Endodermal cell (in vitro differentiated cells): Measurements from ENCODE around the gene CYP27B1. TPM values are rescaled to one million over a fixed set of nuclear protein-coding genes. Genes with fewer than 3 reads are reported as not detected.

ENCODE experiments used
- DNase-seq: peaks from one replicate; pipeline ENCODE4 v3.0.0-alpha.2; 2017
- H3K27ac ChIP-seq: 2 replicates; pipeline ENCODE4 v1.5.1; 2013; ENCODE audit warnings: mild to moderate bottlenecking, low read depth, low read length, moderate library complexity
- H3K27me3 ChIP-seq: 2 replicates; pipeline ENCODE4 v1.6.1; 2013; ENCODE audit warnings: mild to moderate bottlenecking, low read length, moderate library complexity; ENCODE audit not compliant: insufficient read depth, control insufficient read depth, poor library complexity, severe bottlenecking
- H3K36me3 ChIP-seq: 2 replicates; pipeline ENCODE4 v1.7.0; 2013; ENCODE audit warnings: mild to moderate bottlenecking, low read length, moderate library complexity; ENCODE audit not compliant: control insufficient read depth, insufficient read depth
- H3K4me1 ChIP-seq: one replicate; pipeline ENCODE4 v1.7.0; 2013; ENCODE audit warnings: low read length; ENCODE audit not compliant: control insufficient read depth, insufficient read depth
- H3K4me3 ChIP-seq: 2 replicates; pipeline ENCODE4 v1.5.1; 2013; ENCODE audit warnings: mild to moderate bottlenecking, low read length, moderate library complexity
- H3K9ac ChIP-seq: 2 replicates; pipeline ENCODE4 v1.6.1; 2013; ENCODE audit warnings: mild to moderate bottlenecking, low read length, moderate library complexity; ENCODE audit not compliant: poor library complexity, severe bottlenecking; ENCODE audit errors: extremely low read depth
- H3K9me3 ChIP-seq: 2 replicates; pipeline ENCODE4 v1.6.1; 2013; ENCODE audit warnings: mild to moderate bottlenecking, low read length, moderate library complexity; ENCODE audit not compliant: control insufficient read depth
- H3K27ac Mint-ChIP-seq: 2 replicates; pipeline ENCODE4 v1.8.0; 2020; ENCODE audit warnings: mixed read lengths
- H3K27me3 Mint-ChIP-seq: 2 replicates; pipeline ENCODE4 v1.8.0; 2021; ENCODE audit warnings: mild to moderate bottlenecking, mixed read lengths; ENCODE audit not compliant: insufficient read depth
- H3K36me3 Mint-ChIP-seq: 2 replicates; pipeline ENCODE4 v1.8.0; 2020; ENCODE audit warnings: low read depth, mixed read lengths
- H3K4me1 Mint-ChIP-seq: 2 replicates; pipeline ENCODE4 v1.8.0; 2020; ENCODE audit warnings: mixed read lengths
- H3K4me3 Mint-ChIP-seq: 2 replicates; pipeline ENCODE4 v1.8.0; 2020; ENCODE audit warnings: mild to moderate bottlenecking, moderate library complexity, mixed read lengths
- H3K9me3 Mint-ChIP-seq: 2 replicates; pipeline ENCODE4 v1.8.0; 2020; ENCODE audit warnings: mild to moderate bottlenecking, mixed read lengths
- WGBS, 2 experiments: methylation state at CpG; one replicate each; pipeline versions ENCODE4 v1.1.5 to v1.1.7; 2013; ENCODE audit warnings: missing lambda C conversion rate in 2 of 2, mixed read lengths in 1 of 2; ENCODE audit not compliant: insufficient coverage in 1 of 2, insufficient read length in 1 of 2; 5-methylcytosine and 5-hydroxymethylcytosine counted together
- total RNA-seq, 2 donors: library from RNA; stranded (reverse); fragmentation: NEBNext Ultra II Directional in 1 of 2; extraction: Animal tissue kit (Norgen Biotek cat#: 25700) in 1 of 2; gene quantifications; 2 replicates in 1 of 2; 3 replicates in 1 of 2; pipeline ENCODE4 v1.2.1, GENCODE V29; 2021
- TF ChIP-seq, protein P1 (sequence below): fragments of 200-600 bp; sonication (generic); conservative IDR thresholded peaks from 2 replicates; pipeline ENCODE4 v1.5.0; 2021; ENCODE audit warnings: antibody characterized with exemption, mild to moderate bottlenecking

Gene CYP27B1
- total RNA-seq, 2 donors from 2014 or later: 2.4 to 3.1 TPM

- Mint-ChIP-seq H3K27me3 (no peaks in the 10 kb centered on the region), H3K9me3 (no peaks in the 10 kb centered on the region), H3K4me1 (no peaks in the 10 kb centered on the region), H3K4me3 (no peak overlapping the region), H3K36me3 (peaks cover 62% of the 10 kb centered on the region), H3K27ac (no peak overlapping the region)
- Histone ChIP-seq H3K4me3 (no peak overlapping the region), H3K27me3 (no peaks in the 10 kb centered on the region), H3K36me3 (peaks cover 74% of the 10 kb centered on the region), H3K4me1 (no peaks in the 10 kb centered on the region), H3K27ac (no peak overlapping the region), H3K9ac (no peak overlapping the region), H3K9me3 (no peaks in the 10 kb centered on the region)
- WGBS, 2 experiments: 82 to 100% methylated on average over 1 of the region's 1 CpG
- no peak for DNase-seq
- TF ChIP-seq, protein P1, sequence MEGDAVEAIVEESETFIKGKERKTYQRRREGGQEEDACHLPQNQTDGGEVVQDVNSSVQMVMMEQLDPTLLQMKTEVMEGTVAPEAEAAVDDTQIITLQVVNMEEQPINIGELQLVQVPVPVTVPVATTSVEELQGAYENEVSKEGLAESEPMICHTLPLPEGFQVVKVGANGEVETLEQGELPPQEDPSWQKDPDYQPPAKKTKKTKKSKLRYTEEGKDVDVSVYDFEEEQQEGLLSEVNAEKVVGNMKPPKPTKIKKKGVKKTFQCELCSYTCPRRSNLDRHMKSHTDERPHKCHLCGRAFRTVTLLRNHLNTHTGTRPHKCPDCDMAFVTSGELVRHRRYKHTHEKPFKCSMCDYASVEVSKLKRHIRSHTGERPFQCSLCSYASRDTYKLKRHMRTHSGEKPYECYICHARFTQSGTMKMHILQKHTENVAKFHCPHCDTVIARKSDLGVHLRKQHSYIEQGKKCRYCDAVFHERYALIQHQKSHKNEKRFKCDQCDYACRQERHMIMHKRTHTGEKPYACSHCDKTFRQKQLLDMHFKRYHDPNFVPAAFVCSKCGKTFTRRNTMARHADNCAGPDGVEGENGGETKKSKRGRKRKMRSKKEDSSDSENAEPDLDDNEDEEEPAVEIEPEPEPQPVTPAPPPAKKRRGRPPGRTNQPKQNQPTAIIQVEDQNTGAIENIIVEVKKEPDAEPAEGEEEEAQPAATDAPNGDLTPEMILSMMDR: no peak
These were observed 27.0 kb upstream of the CYP27B1 start for GRCh38 chr12:57793920-57794319.

- H3K36me3 ChIP-seq: peaks cover 42% of the 10 kb centered on the region
- peaks cover 31% of the 10 kb centered on the region for H3K36me3 Mint-ChIP-seq
- no peak overlapping the region for H3K27ac ChIP-seq
- H3K9ac ChIP-seq: no peak overlapping the region
- H3K4me1 Mint-ChIP-seq: peaks cover 4% of the 10 kb centered on the region
- no peaks in the 10 kb centered on the region for H3K4me1 ChIP-seq
- H3K27me3 Mint-ChIP-seq: no peaks in the 10 kb centered on the region
- H3K27ac Mint-ChIP-seq: no peak overlapping the region
- TF ChIP-seq, protein P1: no peak
- no peak for DNase-seq
- H3K9me3 ChIP-seq: no peaks in the 10 kb centered on the region
- WGBS, 2 experiments: 94 to 100% methylated on average over 4 to 11 of the region's 11 CpGs
- H3K27me3 ChIP-seq: no peaks in the 10 kb centered on the region
- no peaks in the 10 kb centered on the region for H3K9me3 Mint-ChIP-seq
- no peak overlapping the region for H3K4me3 ChIP-seq
- H3K4me3 Mint-ChIP-seq: peak overlapping the region; percentile 100
These were observed 17.0 kb upstream of the CYP27B1 start for GRCh38 chr12:57783861-57784260.

DNA sequence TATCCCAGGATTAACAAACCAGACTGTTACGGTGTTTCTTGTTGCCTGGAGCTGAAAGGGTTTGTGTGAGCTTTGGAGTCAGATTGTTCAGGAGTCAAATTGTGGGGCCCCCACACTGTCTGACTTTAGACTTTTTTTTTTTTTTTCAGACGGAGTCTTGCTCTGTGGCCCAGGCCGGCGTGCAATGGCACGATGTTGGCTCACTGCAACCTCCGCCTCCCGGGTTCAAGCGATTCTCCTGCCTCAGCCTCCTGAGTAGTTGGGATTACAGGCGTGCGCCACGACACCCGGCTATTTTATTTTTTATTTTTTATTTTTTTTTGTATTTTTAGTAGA is 16.6 kb upstream of the CYP27B1 start:
- H3K27ac ChIP-seq: no peak overlapping the region

More for the DNA sequence above, 16.6 kb upstream of the CYP27B1 start:
- Mint-ChIP-seq H3K9me3 (no peaks in the 10 kb centered on the region), H3K4me3 (peak overlapping the region; percentile 100), H3K36me3 (peaks cover 27% of the 10 kb centered on the region), H3K27me3 (no peaks in the 10 kb centered on the region), H3K4me1 (peaks cover 4% of the 10 kb centered on the region), H3K27ac (peak overlapping the region; percentile 94)
- peaks cover 38% of the 10 kb centered on the region for H3K36me3 ChIP-seq
- no peaks in the 10 kb centered on the region for H3K9me3 ChIP-seq
- no peaks in the 10 kb centered on the region for H3K4me1 ChIP-seq
- H3K27me3 ChIP-seq: no peaks in the 10 kb centered on the region
- H3K9ac ChIP-seq: peak overlapping the region; percentile 76
- WGBS, 2 experiments: 87 to 96% methylated on average over 7 to 10 of the region's 12 CpGs
- TF ChIP-seq, protein P1: no peak
- DNase-seq: no peak
- H3K4me3 ChIP-seq: peak overlapping the region; percentile 97
